B cell (primary cell): ENCODE results near the gene LRRC4B.

Experiments
- EZH2 ChIP-seq: IDR thresholded peaks from 2 replicates; pipeline ENCODE4 v1.6.1; 2012; ENCODE audit warnings: borderline replicate concordance, low read depth, mild to moderate bottlenecking, moderate library complexity, low read length; ENCODE audit not compliant: insufficient read depth, poor library complexity, severe bottlenecking
- TF ChIP-seq, protein P1 (sequence below): fragments of 200-600 bp; IDR thresholded peaks from one replicate; pipeline ENCODE4 v1.8.0; 2022; ENCODE audit warnings: antibody characterized with exemption, mild to moderate bottlenecking

GRCh38 chr19:50567052-50567841 lies 988 bp downstream of the LRRC4B start:
- no peak for TF ChIP-seq EZH2
- TF ChIP-seq, protein P1, sequence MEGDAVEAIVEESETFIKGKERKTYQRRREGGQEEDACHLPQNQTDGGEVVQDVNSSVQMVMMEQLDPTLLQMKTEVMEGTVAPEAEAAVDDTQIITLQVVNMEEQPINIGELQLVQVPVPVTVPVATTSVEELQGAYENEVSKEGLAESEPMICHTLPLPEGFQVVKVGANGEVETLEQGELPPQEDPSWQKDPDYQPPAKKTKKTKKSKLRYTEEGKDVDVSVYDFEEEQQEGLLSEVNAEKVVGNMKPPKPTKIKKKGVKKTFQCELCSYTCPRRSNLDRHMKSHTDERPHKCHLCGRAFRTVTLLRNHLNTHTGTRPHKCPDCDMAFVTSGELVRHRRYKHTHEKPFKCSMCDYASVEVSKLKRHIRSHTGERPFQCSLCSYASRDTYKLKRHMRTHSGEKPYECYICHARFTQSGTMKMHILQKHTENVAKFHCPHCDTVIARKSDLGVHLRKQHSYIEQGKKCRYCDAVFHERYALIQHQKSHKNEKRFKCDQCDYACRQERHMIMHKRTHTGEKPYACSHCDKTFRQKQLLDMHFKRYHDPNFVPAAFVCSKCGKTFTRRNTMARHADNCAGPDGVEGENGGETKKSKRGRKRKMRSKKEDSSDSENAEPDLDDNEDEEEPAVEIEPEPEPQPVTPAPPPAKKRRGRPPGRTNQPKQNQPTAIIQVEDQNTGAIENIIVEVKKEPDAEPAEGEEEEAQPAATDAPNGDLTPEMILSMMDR = no peak
